A172 (cell line): ENCODE measurements around the gene SEC16A. TPM values are rescaled to one million over a fixed set of nuclear protein-coding genes. Genes with fewer than 3 reads are reported as not detected.
"Not testable (repeated sequence)": the region's sequence is repeated elsewhere in the genome, so short reads cannot be mapped to it uniquely, and the experiment has no call there.

Source experiments
- DNase-seq: peaks from one replicate; pipeline ENCODE4 v3.0.0-alpha.2; 2015; ENCODE audit warnings: low spot score
- total RNA-seq: library from RNA; depleted of rRNA; stranded (reverse); fragments of >200 nt; shearing (Covaris generic); gene quantifications from 2 replicates; pipeline ENCODE4 v1.2.3, GENCODE V29; 2014

SEC16A gene
- total RNA-seq, 1 experiment from 2014 or later = 46.3 TPM

- no peak for DNase-seq
These were observed 63.8 kb downstream of the SEC16A start for GRCh38 chr9:136419092-136419420.

GRCh38 chr9:136418182-136419091, 64.4 kb downstream of the SEC16A start:
- no peak for DNase-seq

DNA sequence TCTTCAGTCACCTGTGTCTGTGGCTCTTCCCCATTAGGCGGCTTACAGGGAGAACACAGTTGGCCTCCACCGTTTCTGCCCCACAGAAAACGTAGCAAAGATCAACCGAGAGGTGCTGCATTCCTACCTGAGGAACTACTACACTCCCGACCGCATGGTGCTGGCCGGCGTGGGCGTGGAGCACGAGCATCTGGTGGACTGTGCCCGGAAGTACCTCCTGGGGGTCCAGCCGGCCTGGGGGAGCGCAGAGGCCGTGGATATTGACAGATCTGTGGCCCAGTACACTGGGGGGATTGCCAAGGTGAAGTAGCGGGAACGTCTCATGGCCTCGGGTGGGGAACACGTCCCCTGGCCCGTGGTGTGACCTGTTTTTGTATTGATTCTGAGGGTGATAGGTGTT, 65.9 kb downstream of the SEC16A start:
- no peak for DNase-seq

GRCh38 chr9:136416427-136416826, 66.4 kb downstream of the SEC16A start:
- DNase-seq = no peak

DNA sequence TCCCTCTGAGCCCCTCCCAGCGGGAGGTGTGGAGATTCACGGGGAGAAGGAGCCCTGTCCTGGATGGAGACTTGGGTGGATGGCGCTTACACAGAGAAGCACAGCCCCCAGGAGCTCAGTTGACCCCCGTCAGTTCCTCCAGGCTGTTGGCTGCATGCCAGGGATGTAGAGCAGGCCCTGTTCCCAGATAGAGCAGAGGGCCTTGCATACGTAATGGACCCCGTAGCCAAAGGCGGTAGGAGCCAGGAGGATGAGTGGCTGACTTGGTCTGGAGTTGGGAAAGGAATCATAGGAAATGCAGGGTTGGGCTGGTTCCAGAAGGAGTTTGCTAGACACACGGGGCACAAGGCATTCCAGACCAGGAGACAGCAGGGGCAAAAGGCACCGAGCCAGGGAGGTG, 69.9 kb downstream of the SEC16A start:
- no peak for DNase-seq

- DNase-seq = no peak
These were observed 71.5 kb downstream of the SEC16A start for GRCh38 chr9:136411378-136411777.

- DNase-seq = peak; percentile 85
These were observed 72.1 kb downstream of the SEC16A start, which contains the start of the genes ENTR1 and PMPCA for GRCh38 chr9:136410500-136411287. ENTR1 (minus strand) TSS chr9:136410614; CDS start chr9:136410397, 217 bp downstream. PMPCA (plus strand) TSS chr9:136410658; CDS start chr9:136410669, 11 bp downstream.

DNA sequence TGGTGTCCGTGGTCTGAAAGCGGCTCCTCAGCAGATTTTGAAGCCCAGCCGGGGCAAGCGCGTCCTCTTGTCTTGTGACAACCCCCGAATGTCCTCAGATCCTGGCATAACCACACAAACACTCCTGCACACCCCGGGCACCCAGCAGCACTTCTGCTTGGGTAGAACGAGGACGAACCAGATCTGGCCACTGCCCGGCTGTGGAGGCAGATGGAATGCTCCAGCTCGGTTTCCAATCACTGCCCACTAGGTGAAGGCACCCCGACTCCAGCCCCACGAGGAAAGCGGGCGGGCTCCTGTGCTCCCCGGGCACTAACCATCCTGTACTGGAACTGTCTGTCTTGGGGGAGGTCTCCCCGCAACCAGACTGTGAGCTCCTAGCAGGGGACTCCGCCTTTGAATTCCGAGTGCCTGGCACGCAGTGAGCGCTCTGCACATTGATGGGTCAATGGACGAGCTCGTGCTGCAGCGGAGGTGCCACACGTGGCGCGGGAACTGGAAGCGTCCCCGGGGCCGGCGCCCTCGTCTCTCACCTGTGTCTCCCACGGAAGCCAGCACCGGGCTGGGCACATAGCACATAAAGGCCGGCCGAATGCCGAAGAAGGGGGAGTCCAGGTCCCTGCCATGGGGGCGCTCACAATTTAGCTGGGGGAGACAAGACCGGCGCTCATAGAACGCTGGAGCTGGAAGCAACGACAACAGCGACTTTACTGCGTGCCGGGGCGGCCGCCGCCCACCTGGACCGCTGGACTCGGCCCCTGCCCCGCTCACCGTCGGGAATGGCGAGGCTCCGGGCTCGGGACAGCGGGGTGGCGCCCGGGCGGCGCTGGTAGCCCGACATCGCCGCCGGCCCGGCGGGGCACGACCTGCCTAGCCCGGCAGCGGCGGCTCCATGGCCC, 73.0 kb downstream of the SEC16A start:
- DNase-seq = peak; percentile 57

DNA sequence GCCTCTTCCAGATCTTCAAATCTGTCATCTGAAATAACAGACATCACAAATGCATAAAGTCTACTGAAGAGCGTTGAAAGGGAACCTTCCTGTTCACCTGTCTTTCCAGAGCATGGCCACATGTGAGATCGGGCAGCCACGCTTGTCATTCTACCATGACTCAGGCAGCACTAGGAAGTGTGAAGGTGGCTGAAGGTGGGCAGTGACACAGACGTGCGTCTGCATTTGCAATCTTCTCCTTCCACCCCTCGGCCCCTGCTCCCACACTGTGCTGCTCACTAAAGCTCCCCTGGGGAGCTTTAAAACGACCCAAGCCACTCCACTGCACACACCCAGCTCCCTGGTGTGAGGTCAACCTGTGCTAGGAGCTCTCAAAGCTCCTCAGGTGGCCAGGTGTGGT, 74.9 kb downstream of the SEC16A start:
- no peak for DNase-seq

- DNase-seq = not testable (repeated sequence)
These were observed 75.8 kb downstream of the SEC16A start for GRCh38 chr9:136407061-136407460.

DNA sequence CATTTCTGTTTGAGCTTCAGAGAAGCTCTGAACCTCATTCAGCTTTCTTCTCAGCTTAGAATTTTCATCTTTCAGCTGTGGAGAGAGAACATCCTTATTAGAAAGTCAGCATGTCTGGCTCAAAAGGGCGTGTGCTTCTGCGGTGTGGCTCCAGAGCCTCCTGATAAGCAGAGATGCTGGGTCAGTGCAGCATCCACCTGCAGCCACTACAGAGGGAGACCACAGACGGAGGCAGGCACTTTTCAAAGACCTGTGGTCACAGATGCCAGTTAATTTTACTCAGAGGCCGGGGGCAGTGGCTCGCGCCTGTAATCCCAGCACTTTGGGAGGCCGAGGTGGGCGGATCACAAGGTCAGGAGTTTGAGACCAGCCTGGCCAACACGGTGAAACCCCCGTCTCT, 76.9 kb downstream of the SEC16A start:
- not testable (repeated sequence) for DNase-seq

DNA sequence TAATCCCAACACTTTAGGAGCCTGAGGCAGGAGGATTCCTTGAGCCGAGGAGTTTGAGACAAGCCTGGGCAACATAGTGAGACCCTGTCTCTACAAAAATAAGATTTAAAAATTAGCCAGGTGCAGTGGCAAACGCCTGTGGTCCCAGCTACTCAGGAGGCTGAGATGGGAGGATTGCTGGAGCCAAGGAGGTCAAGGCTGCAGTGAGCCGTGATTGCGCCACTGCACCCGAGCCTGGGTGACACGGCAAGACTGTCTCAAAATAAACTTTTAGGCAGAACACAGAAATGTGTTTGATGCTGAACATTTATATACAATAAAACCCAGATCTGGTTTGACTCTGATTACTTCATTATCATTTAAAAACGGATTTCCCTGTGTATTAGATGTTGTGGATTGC, 77.4 kb downstream of the SEC16A start:
- no peak for DNase-seq

GRCh38 chr9:136404801-136405136, 78.1 kb downstream of the SEC16A start:
- DNase-seq = no peak

- DNase-seq = no peak
These were observed 78.7 kb downstream of the SEC16A start for GRCh38 chr9:136403915-136404800.

GRCh38 chr9:136403538-136403914, 79.3 kb downstream of the SEC16A start:
- no peak for DNase-seq

DNA sequence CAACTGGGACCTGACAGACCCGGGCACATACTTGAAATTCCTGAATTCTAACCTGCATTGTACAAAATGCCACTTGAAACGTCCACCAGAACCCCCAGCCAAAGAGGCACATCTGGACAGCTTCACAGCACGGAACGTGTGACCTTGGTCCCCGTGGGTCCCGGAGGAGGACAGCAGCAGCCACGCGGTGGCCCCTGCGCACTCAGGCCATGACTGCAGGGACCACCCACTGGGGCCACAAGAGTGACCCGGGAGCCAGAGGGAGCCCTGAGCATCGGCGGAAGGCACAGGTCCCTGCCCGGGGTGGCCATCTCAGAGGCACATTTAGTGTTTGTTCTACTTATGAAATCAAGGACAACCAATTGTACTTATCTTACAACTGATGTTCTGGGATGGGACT, 80.8 kb downstream of the SEC16A start:
- DNase-seq = no peak

DNA sequence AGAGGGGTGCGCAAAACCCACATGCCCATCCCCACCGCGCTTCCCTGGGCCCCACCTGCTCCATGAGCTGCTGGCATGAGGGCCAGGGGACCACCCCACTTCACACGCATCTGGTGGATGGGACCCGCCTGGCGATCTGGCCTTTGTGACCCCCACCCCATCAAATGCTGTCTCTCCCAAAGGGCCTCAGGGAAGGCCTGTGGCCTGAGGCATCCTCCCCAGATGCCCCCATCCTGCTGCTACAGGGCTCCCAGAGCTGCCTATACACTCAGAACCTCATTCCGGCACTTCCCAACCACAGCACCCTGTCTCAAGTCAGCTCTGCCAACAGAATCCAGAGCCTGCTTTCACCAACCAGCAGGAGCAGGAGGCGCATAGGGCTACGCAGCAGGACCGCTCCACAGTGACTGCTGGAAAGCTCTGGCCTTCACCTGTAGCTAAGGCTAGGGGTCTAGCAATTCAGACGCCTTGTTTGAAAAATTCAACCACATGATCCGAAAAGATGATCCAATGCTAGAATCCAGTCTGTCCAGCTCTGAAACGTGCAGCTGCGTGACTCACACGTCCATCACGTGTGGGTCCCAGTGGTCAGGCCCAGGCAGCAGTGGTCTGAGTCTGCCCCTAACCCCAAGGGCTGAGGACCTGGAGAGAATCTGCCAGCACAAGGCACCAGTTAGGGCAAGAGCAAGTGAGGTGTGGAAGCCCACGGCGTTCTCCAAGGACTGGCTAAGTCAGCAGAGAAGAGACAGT, 81.5 kb downstream of the SEC16A start:
- DNase-seq = no peak

DNA sequence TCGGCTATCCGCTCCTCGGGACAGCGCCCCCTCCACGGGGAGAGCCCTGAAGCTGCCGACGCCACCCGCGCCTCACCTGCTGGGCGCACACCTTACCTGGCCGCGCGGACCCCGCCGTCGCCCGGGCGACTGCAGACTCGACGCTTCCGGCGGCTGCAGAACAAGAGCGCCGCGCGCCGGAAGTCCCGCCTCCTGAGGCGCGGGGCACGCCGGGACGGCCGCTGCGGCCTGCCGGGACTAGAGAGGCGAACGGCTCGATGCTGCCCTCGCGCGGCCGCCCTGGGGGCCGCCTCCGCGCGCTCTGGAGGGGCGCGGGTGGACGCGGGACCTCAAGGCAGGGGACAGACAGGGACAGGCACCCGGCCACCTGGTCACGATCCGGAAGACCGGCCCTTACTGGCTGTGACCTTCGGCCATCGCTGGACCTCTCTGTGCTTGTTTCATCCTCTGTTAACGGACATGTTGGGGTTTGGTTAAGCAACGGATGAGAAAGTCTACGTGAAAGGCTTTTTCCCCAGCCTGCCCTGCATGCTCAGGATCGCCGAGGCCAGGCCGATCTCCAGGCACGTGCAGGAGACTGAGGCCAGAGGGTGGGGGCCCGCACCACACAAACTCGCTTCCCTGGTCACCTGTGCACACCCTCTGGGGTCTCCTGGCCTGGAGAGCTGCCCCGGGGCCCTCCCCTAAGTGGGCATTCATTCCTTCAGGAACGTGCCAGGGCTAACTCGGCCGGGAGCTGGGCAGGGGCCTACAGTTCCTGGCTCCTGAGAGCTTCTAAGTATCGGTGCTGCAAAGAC, 82.6 kb downstream of the SEC16A start, which contains the start of gene SNAPC4:
Gene SNAPC4, minus strand, starts transcription at position 133 of the 797 bp plus-strand sequence. CDS start 1,742 bp downstream, outside the sequence.
- peak; percentile 83 for DNase-seq
